Suprapubic skin (tissue), 4 donors: ENCODE measurements around the gene GIMAP5.

Source experiments
- CTCF ChIP-seq, 2 donors: fragments of 200-600 bp in 1 of 2; fragments of 450-650 bp in 1 of 2; sonication (generic) in 1 of 2; IDR thresholded peaks; one replicate each; pipeline ENCODE4 v1.5.1; 2016 to 2019; ENCODE audit warnings: antibody characterized with exemption in 2 of 2, mild to moderate bottlenecking in 1 of 2, moderate library complexity in 1 of 2
- EP300 ChIP-seq: sonication (generic); formaldehyde crosslinking; IDR thresholded peaks from one replicate; pipeline ENCODE4 v1.6.1; 2017; ENCODE audit warnings: antibody characterized with exemption
- POLR2A ChIP-seq, 2 donors: fragments of 450-650 bp; IDR thresholded peaks; one replicate each; pipeline ENCODE4 v1.6.1; 2017; ENCODE audit warnings: antibody characterized with exemption in 2 of 2, mild to moderate bottlenecking in 2 of 2, moderate library complexity in 2 of 2
- POLR2AphosphoS5 ChIP-seq, 3 donors: sonication (generic); formaldehyde crosslinking; IDR thresholded peaks; one replicate each; pipeline ENCODE4 v1.6.1; 2017; ENCODE audit warnings: antibody characterized with exemption in 3 of 3

- no peak for TF ChIP-seq POLR2AphosphoS5 (IDR thresholded peaks at IDR 0.05)
- TF ChIP-seq CTCF (IDR thresholded peaks at IDR 0.05) = no peak
- no peak for TF ChIP-seq POLR2A (IDR thresholded peaks at IDR 0.05)
- no peak for TF ChIP-seq EP300
Observed at GRCh38 chr7:150778014-150778737, 41.0 kb downstream of the GIMAP5 start.
